C4-2B (cell line): ENCODE measurements around the gene ANKS1B.

Source experiments
- H3K27ac ChIP-seq: fragments of 450-650 bp; 2 replicates; pipeline ENCODE4 v1.5.1; 2017
- ZFX ChIP-seq: fragments of 450-650 bp; IDR thresholded peaks from 2 replicates; pipeline ENCODE4 v1.6.1; 2017
- TF ChIP-seq, protein P1 (sequence below): fragments of 450-650 bp; conservative IDR thresholded peaks from 2 replicates; pipeline ENCODE4 v1.5.1; 2017; ENCODE audit warnings: mild to moderate bottlenecking

The ANKS1B gene

DNA sequence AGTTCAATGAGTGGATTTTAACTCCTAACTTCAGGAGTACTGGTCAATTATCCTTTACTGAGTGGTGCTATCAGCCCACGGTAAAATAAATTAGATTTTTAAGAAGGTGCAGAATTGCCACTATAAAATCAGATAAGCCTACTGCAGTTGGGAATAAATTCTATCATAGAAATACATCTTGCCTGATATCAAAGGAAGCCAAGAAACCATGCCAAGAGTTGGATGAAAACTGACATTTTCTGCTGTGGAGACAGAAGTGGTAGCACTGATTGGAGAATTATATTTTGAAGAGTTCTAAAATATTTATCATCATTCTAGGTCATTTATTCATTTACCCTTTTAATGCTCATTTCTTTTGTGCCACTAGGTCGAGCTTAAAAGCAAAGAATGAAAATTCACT is 874.5 kb downstream of the ANKS1B start:
- TF ChIP-seq ZFX: no peak
- TF ChIP-seq, protein P1, sequence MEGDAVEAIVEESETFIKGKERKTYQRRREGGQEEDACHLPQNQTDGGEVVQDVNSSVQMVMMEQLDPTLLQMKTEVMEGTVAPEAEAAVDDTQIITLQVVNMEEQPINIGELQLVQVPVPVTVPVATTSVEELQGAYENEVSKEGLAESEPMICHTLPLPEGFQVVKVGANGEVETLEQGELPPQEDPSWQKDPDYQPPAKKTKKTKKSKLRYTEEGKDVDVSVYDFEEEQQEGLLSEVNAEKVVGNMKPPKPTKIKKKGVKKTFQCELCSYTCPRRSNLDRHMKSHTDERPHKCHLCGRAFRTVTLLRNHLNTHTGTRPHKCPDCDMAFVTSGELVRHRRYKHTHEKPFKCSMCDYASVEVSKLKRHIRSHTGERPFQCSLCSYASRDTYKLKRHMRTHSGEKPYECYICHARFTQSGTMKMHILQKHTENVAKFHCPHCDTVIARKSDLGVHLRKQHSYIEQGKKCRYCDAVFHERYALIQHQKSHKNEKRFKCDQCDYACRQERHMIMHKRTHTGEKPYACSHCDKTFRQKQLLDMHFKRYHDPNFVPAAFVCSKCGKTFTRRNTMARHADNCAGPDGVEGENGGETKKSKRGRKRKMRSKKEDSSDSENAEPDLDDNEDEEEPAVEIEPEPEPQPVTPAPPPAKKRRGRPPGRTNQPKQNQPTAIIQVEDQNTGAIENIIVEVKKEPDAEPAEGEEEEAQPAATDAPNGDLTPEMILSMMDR: no peak
- no peak overlapping the region for H3K27ac ChIP-seq

DNA sequence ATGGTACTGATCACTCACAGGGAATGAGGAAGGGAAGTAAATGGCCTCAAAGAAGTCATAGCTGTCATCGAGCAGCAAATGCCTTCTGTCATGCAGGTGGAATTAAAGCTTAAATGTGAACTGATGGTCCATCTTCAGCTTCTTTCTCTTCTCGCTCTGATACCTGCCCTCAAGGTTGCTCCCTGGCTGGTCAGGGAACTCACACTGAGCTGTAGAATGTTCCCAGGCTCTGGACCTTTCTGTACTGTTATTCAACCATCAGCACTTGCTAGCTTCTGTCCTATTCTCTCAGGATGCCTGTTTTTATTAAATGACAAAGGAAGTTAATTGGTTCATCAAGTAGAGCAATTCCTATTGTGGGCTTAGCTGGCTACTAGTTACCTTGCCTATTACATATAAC is 875.8 kb downstream of the ANKS1B start:
- TF ChIP-seq ZFX: no peak
- TF ChIP-seq, protein P1: no peak

DNA sequence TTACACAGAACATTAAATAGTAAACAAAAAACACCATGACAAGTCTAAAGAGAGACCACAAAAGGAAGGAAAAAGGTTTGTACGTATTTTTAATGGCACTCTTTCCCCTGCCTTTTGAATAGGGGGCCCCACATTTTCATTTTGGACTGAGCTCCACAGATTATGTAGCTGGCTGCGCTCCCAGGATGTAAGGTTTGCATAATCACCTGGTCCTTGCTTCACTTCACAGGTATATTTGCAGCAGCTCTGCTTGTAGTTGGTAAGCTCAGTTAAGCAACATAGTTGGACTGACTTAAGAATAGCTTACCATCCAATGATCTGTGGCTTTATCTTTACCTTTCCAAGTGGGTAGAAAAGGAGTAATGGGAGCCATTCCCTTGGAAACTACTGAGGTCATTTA is 885.0 kb downstream of the ANKS1B start:
- no peak for TF ChIP-seq ZFX
- TF ChIP-seq, protein P1: no peak
- H3K27ac ChIP-seq: no peak overlapping the region

More for the DNA sequence above, 875.8 kb downstream of the ANKS1B start:
- H3K27ac ChIP-seq: no peak overlapping the region

DNA sequence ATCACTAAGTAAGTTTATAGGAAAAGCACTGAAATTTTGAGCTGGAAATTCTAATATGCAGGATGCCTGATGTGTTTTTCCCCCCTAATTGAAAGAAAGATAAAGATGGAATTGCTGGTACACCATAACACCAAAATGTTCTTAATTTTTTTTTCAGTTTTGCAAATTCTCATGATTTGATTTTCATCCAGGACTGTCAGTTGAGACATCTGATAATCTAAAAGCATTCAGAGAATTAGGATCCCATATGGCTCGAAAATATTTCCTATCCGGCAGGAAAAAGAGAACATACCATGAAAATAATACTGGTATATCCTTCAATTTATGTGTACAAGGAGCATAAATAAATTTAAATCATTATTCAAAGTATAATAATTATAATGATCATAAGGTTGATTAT is 887.6 kb downstream of the ANKS1B start:
- TF ChIP-seq, protein P1: no peak
- TF ChIP-seq ZFX: no peak
- H3K27ac ChIP-seq: no peak overlapping the region

DNA sequence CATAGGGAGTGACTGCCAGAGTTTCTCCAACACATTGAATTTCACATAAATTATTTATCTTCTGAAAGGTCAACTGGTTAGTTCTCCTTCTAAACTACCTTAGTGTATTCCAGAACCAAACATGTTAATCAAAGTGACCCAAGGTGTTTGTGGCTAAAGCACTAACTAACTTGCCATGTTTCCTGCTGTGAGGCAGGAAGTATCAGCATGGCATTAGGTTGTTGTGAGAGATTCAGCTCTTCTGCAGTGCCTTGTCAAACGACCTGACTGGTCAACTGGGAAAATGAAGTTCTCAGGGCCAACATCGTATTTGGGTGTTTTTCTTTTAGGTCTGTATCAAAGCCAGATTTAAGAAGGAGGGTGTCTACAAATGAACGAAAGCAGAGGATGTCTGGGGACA is 891.6 kb downstream of the ANKS1B start:
- no peak overlapping the region for H3K27ac ChIP-seq
- TF ChIP-seq ZFX: no peak
- TF ChIP-seq, protein P1: no peak

DNA sequence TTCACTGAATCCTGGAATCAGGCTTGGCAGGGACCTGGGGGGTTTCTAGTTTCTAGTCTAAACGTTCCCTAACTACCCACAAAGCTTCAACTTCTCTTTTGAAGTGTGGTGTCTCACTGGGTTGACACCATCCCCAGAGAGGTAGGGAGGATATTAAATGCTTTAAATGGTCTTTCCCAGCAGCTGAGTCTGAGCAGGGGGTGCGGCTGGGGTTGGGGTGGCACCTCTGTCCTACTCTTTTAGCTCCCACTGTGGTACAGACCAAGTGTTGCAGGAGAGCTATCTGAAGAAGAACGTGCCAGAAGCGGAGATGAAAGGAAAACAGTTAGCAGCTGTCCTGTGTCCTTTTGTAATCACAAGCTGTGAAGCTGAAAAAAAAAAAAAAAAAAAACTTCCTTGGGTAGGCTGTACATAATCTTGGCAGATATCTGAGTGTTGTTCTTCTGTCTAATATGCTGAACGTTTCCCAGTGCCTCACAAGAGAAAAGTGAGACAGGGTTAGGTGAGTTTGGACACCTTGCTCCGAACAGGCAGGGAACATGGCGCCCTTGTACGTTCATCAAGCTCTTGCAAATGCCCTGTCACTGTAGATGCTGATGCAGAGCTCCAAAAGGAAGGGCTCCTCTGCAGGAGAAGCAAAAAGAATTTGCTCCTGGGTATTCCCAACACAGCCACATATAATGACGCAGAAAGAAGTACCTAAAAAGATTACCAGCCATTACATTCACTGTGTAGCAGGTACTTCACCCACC is 892.5 kb downstream of the ANKS1B start:
- no peak for TF ChIP-seq ZFX
- TF ChIP-seq, protein P1: no peak
- no peak overlapping the region for H3K27ac ChIP-seq

DNA sequence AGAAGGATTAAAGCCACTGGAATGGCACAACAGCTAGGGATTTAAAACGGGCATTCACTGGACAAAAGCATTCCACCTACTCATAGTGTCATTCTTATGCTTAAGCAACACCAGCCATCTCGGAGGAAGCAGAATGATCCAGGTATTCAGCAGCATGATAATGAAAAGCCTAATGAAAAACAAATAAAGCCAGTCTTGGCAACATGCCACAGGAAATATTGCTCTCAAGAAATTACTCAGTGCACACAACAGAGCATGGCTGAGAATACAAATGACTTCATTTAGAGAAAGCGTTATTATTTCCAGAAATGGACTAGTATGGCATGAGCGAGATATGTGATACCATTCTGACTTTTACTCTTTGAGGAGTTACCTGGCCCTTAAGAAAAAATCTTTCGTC is 897.5 kb downstream of the ANKS1B start:
- no peak overlapping the region for H3K27ac ChIP-seq
- no peak for TF ChIP-seq ZFX
- TF ChIP-seq, protein P1: no peak
